Hippocampal formation (tissue), 2 donors: Measurements from ENCODE around the gene MIB2.
A peak's percentile ranks its signal among the peaks of the same experiment; 100 is the strongest.
"Not testable (repeated sequence)": the region's sequence is repeated elsewhere in the genome, so short reads cannot be mapped to it uniquely, and the experiment has no call there.

ENCODE experiments used
- DNase-seq, 2 donors: peaks; one replicate each; lab custom pipeline; 2025; lab: John Stamatoyannopoulos, UW

MIB2 gene

DNA sequence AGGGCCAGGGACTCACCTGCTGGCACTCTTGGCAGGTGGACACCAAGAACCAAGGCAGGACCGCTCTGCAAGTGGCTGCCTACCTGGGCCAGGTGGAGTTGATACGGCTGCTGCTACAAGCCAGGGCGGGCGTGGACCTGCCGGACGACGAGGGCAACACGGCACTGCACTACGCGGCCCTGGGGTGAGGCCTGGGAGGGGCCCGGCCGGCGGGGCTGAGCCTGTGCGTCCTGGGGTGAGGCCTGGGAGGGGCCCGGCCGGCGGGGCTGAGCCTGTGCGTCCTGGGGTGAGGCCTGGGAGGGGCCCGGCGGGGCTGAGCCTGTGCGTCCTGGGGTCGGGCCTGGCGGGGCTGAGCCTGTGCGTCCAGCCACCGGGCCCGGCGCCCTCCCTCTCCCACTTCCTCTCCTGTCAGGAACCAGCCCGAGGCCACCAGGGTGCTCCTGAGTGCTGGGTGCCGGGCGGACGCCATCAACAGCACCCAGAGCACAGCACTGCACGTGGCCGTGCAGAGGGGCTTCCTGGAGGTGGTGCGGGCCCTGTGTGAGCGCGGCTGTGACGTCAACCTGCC, 12.0 kb downstream of the MIB2 start:
- DNase-seq = no peak

DNA sequence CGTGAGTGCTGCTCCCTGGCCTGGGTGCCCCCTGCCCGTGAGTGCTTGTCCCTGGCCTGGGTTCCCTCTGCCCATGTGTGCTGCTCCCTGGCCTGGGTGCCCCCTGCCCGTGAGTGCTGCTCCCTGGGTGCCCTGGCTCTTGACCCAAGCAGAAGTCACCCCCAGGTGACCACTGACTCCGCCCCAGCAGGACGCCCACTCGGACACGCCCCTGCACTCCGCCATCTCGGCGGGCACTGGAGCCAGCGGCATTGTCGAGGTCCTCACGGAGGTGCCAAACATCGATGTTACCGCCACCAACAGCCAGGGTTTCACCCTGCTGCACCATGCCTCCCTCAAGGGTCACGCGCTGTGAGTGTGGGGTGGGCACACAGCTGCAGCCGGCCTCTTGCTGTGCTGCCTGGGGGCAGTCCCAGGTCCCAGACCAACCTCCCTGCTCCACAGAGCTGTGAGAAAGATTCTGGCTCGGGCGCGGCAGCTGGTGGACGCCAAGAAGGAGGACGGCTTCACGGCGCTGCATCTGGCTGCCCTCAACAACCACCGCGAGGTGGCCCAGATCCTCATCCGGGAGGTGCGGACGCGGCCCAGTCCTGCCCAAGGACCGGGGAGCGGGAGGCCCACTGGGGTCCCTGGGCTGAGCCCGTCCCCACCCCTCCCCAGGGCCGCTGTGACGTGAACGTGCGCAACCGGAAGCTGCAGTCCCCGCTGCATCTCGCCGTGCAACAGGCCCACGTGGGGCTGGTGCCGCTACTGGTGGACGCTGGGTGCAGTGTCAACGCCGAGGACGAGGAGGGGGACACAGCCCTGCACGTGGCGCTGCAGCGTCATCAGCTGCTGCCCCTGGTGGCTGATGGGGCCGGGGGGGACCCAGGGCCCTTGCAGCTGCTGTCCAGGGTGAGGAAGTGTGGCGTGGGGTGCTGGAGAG, 12.8 kb downstream of the MIB2 start:
- DNase-seq = no peak

DNA sequence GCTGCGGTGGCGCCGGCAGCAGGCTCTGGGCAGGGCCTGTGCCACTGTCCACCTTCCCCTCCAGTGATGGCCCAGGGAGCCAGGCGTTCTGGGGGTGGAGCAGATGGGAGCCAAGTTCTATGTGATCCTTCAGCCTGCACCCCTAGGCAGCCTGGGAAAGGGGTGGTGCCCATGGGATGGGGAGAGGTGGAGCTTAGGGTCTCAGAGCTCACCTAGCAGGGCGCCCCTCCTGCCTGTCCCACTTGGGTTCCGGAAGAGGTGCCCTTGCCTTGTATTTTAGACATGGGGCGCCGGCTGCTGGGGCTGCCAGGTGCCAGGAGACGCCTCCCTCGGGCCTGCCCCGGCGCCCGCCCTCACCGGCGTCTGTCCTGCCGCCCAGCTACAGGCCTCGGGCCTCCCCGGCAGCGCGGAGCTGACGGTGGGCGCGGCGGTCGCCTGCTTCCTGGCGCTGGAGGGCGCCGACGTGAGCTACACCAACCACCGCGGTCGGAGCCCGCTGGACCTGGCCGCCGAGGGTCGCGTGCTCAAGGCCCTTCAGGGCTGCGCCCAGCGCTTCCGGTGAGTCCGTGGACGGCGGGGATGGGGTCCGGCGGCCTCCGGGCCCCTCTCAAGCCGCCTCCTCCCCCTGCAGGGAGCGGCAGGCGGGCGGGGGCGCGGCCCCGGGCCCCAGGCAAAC, 13.6 kb downstream of the MIB2 start:
- no peak for DNase-seq

DNA sequence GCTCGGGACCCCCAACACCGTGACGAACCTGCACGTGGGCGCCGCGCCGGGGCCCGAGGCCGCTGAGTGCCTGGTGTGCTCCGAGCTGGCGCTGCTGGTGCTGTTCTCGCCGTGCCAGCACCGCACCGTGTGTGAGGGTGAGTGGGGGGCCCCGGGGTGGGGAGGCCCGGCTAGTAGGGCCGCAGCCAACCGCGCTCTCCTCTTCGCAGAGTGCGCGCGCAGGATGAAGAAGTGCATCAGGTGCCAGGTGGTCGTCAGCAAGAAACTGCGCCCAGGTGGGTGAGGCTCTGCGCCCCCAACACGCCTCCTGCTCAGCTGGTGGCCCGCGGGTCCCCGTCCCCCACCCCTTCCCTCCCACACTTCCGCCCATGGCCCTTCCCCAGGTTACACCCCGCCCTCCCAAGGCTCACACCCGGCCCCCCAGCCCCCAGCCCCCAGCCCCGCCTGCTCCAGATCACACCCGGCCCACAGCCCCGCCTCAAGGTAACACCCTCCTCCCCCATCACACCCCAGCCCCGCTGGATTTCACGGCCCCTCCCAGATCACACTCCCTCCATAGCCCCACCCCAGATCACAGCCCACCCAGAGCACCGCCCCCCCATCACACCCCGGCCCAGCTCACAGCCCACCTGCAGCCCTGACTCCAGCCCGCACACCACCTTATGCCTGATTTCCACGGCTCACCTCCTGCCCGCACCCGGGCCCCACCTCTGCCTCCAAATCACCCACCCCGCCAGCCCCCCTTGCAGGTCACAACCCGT, 14.3 kb downstream of the MIB2 start:
- no peak for DNase-seq

DNA sequence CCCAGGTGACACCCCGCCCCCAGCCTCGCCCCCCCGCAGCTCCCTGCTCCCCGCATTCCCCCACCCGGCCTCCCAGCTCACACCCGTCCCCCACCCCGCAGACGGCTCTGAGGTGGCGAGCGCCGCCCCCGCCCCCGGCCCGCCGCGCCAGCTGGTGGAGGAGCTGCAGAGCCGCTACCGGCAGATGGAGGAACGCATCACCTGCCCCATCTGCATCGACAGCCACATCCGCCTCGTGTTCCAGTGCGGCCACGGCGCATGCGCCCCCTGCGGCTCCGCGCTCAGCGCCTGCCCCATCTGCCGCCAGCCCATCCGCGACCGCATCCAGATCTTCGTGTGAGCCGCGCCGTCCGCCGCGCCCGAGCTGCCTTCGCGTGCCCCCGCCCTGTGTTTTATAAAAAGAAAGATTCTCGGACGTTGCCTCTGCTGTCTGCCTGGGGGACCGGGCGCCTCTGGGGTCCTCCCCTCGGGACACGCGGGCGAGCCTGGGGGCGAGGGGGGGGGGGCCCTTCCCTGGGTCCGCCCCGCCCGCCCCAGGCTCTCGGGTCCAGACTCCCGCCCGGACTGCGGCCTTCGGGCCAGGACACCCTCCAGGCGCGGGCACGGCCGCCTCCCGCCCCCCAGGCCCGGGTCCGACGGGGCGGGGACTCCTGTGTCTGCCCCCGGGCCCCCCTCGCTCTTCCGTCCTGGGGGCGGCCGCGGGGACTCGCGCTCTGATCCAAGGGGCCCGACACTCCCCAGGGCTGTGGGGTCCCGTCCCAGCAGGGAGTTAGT, 15.1 kb downstream of the MIB2 start:
- no peak for DNase-seq

DNA sequence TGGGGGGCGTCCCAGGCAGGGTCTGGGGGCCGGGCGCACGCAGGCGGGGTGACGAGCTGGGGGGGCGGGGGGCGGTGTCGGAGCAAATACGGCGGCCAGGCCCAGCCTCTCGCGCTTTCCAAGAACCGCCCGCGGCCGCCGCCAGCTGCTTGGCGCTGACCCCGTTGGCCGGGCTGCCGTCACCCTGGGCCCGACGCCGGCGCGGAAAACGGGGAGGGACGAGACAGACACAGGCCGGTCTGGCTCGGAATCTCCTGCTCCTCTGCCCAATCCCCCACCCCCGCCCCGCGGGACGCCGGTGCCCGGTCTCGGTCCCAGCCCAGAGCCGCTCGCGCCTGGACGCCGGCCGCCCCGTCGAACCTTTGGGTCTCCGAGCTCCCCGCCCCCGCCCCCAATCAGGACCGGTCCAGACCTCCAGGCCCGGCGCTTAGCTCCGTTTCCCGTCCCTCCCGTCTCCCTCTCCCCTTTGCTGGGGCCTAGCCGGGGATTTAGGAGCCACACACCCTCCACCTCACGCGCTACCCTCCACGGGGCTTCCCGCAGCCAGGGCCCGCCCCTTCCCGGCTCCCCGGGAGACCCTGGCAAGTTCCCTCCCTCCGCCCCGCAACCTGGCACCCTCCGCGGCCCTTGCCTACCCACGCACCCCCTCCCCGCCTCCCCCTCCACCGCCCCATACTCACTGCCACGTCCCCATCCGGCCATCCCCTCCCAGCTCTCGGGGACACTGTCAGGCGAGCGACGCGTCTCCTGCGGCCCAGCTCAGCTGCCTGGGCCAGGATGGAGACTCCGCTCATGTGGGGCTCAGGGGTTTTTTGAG, 15.9 kb downstream of the MIB2 start:
- DNase-seq = peak; percentile 6 to 21

DNA sequence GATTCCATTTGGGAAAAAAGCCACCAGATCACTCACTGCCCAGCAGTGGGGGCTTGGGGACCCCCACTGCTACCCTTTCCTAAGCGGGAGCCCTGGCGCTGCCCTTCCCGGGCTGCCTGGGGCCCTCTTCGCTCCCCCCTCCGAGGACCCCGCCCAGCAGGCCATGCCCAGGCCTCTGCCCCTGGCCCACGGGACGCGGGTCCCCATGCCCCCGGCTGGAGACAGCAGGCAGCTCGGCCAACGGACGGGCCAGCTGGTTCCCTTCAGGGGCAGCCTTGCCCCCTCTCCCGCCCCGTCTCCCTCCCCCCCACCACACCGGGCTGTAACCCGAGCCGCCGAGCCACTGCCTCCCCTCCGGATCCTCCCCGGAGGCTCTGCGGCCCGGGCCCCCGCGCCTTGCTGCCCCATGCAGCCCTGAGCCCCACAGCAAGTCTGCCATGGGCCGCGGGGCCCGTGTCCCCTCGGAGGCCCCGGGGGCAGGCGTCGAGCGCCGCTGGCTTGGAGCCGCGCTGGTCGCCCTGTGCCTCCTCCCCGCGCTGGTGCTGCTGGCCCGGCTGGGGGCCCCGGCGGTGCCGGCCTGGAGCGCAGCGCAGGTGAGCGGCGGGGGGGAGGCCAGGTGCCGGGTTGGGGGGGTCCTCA, 16.6 kb downstream of the MIB2 start, which contains the start of gene MMP23B:
Gene MMP23B, plus strand, starts transcription at position 392 of the 639 bp plus-strand sequence. Its CDS starts 46 bp downstream, at position 438.
- no peak for DNase-seq

DNA sequence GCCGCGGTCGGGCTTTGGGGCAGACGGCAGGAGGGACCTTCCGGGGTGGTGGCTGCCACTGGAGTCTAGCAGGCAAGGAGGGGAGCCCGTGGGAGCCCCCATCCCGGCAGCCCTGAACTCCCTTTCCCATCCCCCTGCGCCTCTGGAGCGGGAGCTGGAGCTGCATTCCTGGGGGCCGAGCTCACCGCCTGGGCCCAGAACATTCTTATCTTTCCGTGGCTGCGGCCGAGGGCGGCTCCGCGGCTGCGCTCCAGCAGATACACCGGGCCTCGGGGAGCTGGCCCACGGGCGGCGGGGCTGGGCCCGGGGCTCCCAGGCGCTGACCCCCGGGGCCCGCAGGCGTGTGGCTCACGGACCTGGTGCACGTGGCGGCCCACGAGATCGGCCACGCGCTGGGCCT, 18.1 kb downstream of the MIB2 start:
- not testable (repeated sequence) for DNase-seq

DNA sequence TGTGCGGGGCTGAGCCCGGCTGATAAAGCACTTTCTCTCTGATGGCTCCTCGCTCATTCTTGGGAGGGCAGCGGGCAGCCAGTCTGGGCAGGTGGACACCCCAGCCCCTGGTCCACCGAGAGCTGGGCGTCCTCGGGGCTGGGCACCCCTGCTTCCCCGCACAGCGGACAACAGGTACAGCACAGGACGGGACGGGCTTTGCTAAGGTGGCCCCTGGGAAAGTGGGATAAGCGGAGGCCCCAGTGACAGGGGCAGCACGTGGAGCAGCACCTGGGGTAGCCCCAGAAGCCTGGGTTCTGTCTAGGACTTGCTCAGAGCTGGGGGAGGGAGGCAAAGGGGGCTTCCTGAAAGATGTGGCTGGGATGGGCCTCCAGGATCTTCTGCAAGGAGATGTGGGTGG, 19.3 kb downstream of the MIB2 start:
- not testable (repeated sequence) for DNase-seq

DNA sequence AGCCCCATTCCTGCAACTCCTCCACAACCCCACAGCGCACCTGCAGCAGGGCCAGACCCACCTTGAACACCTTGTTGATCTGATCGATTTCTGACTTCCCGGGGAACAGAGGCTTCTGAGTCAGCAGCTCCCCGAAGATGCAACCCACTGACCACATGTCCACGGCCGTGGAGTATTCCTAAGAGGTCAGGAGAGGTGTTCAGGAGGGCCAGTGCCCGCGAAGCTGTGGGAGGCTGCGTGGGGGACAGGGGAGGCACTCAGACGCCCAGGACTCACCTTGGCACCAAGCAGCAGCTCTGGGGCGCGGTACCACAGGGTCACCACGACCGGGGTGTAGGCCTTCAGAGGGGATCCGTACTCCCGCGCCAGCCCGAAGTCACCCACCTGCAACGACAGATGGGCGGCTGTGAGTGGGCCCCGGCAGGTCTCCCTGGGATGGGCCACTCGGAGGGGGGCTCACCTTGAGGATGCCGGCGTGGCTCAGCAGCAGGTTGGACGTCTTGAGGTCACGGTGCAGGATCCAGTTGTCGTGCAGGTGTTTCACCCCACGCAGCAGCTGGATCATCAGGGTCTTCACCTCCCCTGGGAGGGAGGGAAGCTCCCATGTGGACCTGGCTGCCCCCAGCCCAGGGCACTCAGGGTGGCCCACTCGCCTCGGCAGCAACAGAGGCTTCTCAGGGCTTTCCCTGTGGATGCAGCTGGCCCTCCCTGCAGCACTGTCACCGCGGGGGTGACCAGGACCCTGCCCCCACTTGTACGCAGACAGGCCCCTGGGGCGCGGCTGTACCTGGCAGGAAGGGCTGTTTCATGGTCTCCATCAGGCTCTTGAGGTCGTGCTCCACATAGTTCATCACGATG, 21.6 kb downstream of the MIB2 start:
- not testable (repeated sequence) for DNase-seq

DNA sequence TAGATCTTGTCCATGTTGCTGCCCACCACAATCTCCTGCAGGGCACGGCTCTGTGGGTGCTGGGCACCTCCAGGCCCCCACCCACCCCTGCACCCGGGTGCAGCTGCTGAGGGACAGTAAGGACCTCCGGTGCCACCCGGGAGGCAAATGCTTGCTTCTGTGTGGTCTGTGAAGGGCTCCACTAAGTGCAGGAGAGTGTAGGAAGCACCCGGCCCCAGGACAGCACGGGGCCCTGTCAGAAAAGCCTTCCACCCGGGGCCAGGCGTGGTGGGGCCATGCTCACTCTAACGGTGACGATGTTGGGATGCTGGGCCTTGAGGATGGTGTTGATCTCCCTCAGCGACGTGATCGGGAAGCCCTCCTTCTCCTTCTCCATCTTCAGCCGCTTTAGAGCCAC, 22.2 kb downstream of the MIB2 start:
- DNase-seq = not testable (repeated sequence)

DNA sequence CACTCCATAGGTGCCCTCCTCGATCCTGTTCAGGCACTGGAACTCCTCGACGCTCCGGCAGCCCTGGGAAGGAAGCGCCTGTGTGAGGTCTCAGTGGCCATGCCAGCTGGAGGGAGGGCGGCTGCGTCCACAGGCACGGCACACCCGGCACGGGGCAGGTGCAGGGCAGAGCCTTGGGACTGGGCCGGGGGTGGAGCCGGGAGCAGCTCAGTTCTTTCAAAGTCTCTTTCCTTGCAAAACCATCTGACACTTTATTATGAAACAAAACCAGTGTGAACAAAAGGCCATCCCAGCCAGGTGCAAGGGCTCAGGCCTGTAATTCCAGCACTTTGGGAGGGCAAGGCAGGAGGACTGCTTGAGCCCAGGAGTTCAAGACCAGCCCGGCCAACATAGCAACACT, 23.2 kb downstream of the MIB2 start:
- DNase-seq = not testable (repeated sequence)

DNA sequence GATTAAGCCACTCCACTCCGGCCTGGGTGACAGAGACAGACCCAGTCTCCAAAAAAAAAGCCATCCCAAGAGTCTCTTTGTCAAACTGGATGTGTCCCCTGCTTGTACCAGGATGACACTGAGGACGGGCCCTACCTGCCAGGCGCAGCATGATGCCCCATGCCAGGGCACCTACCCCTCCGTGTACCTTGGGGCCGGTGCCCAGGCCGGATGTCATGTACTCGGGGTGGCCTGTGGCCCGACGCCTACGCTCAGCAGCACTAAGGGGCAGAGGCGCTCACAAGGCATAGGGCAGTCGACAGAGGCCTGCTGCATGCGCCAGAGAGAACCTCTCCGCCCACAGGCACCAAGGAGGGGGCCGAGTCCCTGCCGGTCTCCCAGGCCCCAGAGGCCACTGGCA, 24.1 kb downstream of the MIB2 start:
- not testable (repeated sequence) for DNase-seq

DNA sequence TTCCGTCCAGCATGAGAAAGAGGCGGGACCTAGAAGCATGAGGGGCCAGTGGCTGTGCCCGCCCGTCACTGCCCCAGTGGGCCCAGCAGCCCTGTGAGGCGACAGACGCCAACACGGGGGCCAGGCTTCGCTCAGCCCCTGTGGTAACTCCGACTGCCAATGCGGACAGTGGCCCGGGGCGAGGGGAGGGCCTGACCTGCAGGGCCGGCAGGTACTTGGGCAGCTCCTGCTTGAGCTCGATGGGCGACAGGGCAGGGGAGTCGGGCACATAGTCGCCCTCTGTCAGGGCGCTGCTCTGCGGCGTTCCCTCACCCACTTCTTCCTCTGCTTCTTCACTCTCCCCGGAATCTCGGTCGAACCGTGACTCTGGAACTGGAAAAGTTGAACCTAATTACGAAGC, 24.8 kb downstream of the MIB2 start:
- DNase-seq = not testable (repeated sequence)

DNA sequence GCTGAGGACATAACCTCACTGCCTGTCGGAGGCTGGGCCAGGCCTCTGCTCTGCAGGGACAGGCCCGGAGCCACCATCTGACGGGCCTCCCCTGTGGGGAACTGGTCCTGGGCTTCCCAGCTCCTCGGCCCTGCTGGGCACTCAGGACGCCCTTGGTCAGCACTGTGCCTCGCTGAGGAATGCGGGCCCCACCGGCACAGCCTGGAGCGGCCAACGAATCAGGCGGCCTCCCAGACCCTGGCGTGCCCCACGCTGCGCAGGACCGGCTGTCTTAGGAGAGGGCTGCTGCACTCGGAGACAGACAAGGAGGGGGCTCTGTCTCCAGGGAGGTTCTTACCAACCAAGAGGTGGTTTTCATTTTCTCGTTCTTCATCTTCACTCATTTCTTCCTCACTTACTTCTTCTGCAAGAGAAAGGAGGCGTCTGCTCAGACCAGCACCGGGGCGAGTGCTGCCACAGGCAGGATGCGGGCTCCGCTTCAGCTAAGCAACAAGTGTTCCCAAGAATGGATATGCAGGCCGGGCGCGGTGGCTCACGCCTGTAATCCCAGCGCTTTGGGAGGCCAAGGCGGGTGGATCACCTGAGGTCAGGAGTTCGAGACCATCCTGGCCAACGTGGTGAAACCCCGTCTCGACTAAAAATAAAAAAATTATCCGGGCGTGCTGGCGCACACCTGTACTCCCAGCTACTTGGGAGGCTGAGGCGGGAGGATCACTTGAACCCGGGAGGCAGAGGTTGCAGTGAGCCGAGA, 25.6 kb downstream of the MIB2 start:
- not testable (repeated sequence) for DNase-seq

DNA sequence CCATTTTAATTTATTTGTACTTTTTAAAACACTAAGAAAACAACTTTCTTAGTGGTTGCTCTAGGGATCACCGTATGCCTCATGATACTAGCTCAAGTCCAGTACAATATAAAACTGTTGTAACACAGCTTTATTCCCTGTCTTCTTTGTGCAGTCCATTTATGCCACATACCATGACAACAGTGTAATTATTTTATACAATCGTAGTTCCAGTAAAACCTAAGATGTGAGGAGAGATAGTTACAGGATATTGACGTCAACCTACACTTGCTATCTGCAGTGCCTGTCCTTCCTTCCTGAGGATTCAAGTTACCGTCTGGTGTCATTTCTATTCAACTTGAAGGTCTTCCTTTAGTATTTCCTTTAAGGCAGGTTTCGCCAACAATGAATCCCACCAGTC, 31.0 kb downstream of the MIB2 start:
- DNase-seq = not testable (repeated sequence)

DNA sequence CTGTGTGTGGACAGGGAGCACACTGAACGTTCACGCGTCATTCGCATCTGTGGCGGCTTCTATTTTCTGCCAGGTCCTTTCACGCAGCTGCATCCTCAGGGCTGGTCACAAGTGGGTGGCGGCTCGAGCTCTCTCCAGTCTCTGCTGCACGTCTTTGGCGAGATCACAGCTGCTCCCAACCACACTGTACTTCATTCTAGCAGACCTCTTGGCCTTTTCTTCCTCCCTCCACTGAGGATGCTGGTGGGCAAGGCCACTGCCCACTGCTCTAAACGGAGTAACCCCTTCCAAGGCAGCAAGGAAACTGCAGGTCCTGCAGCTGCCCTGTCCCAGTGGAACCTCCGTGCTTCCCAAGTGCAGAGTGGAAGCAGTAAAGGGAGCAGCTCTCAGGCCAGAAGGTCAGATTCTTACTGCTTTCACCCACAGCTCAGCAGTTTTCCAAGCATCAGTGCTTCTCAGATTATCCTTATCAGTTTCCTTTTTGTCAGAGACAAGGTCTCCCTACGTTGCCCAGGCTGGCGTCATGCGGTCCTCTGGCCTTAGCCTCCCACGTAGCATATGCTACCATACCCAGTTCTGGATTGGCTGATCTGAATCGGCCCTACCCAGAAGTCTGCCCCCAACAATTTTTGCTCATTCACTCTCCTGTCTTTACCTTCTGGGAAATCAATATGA, 32.4 kb downstream of the MIB2 start:
- DNase-seq = not testable (repeated sequence)
